ENCODE results near the gene KCNIP1.

The KCNIP1 gene

DNA sequence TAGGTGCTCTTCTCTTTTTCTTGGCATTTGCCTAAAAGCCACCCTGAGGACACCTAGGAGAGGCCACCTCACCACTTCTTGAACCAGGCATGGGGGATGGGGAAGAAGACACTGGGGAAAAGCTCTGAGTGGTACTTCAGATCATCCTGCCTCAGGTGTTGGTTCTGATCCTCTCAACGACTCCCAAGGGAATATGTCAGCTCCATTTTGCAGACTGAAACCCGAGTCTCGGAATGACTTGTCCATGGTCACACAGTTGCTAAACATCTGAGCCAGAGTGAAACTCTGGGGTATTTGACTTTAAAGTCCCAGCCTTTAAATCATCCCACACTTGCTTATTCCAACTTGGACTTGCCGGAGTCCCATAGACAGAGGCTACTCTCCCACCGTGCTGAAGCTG, 159.1 kb downstream of the KCNIP1 start:
- intact Hi-C loops (cut with DNase I), result no loop called here
- no peak for DNase-seq

DNA sequence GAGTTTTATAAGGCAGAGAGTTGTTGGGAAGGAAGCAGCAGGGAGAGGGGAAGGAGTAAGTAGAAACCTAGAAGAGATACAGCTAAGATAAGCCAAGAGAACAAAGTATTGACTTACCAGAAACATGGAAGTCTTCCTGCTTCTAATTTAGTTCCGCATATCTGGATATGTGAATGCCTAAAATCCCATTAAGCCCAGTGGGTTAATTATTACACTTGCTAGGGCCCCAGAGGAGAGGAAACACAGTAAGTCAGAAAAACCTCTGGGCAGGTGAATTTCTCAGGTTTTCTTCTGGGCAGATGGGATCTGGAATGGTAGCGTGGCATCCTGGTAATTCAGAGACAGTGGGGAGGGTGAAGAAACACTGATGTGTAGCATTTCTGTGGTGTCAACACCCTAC, 175.0 kb downstream of the KCNIP1 start:
- no peak for DNase-seq
- intact Hi-C loops (cut with DNase I), result no loop called here

DNA sequence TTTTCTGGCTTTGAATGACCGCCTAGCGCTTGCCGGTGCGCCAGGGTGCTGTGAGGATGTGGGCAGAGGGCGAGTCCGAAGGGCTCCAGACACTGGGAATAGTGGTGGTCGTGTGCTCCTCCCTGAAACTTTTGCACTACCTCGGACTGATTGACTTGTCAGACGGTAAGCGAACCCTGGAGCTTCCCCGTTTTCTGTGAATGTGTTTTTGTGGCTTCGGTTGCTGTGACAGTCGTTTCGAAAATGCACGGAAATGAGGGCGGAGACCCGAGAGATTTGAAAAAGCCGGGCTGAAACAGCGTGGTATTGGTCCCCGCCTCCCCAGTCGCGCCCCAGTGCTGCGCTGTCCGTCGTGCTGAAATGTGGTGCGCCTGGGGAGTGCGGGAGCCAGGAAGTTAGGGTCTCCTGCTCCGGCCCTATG, 177.2 kb downstream of the KCNIP1 start:
- DNase-seq, result no peak
- intact Hi-C loops (cut with DNase I), result no loop called here

DNA sequence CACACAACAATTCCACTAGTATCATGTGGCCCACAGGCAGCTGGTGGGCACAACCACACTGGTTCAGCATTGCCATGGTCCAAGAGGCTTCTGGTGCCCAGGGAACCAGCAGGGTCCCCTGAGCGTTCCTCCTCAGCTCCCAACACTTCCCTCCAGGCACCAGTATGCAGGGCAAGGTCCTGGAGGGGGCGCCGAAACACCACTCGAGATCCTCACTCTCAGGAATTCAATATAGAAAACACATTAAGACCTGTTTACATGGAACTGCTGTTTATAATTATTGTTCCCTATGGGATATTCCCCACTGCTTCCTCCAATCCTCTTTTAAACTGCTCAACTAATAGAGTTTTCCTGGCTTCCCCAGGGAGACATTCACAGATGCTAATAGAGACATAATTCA, 187.8 kb downstream of the KCNIP1 start:
- no peak for DNase-seq
- intact Hi-C loops (cut with DNase I), result no loop called here

DNA sequence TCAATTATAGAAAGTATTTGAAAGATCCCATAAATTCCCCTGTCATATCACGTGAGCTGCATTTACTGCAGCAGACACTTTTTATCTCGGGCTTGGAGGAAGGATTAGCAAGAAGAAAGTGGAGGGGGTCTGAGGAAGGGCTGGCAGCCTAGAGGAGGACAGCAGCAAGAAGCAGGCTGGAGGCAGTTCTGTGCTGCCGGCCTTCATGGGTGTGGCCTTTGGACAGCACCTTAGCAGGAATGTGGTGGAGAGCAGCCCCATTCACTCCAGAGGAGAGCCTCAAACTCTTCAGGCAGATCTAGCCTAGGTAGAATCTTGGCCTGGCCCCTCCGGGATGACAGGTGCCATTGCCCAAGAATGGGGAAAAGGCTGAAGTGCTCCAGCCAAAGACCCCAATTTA, 189.9 kb downstream of the KCNIP1 start:
- intact Hi-C loops (cut with DNase I), result no loop called here

DNA sequence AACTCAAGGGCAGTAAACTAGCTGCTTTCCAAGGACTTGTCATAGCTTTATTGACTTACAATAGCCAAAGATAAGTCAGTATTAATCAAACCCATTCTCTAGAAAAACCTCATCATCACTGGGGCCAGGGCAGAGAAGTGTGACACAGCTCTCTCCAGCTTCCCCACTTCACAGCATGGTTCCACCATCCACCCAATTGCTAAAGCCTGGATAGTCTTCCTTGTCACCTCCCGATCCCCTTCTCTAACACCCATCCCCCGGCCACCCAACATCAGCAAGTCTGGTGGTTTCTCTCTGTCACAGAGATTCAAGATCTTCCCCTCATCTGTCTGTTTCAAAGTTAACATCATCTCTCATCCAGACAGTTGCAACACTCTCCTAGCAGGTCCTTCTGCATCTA, 191.1 kb downstream of the KCNIP1 start:
- no peak for DNase-seq
- intact Hi-C loops (cut with DNase I), result no loop called here

More for the DNA sequence above, 189.9 kb downstream of the KCNIP1 start:
- DNase-seq, result peak in 1 of 10 donors; percentile 40

DNA sequence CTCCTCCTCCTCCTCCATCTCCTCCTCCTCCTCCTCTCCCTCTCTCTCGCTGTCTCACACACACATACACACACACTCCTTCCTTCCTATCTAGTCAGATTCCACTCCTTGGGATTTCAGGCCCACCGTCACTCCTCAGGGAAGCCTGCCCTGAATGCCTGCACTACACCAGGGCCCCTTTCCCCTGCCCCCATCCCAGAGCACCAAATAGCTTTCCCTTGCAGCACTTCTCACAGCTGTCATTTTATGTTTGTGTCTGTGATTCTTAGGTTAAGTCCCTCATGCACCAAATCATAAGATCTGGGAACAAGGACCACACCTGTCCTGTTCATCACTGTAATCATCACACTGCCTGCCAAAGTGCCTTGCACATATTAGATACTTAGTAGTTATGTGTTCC, 193.2 kb downstream of the KCNIP1 start:
- peak in 1 of 10 donors; percentile 57 for DNase-seq
- intact Hi-C loops (cut with DNase I), result no loop called here

DNA sequence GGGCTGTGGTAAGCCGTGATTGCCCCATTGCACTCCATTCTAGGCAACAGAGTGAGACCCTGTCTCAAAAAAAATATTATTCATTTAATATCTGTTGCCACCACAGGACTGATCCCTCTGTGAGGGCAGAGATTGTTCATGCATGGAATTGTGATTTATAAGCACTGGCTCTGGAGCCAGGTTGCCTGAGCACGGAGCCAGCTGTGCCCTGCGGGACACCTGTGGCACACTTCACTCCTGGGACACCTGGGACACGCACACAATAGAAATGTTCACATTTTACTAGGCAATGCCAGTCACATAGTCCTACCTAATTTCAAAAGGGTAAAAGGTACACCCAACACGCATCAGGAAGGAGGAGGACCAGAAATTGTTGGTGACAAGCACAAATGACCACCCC, 196.7 kb downstream of the KCNIP1 start:
- DNase-seq, result no peak
- intact Hi-C loops (cut with DNase I), result no loop called here

DNA sequence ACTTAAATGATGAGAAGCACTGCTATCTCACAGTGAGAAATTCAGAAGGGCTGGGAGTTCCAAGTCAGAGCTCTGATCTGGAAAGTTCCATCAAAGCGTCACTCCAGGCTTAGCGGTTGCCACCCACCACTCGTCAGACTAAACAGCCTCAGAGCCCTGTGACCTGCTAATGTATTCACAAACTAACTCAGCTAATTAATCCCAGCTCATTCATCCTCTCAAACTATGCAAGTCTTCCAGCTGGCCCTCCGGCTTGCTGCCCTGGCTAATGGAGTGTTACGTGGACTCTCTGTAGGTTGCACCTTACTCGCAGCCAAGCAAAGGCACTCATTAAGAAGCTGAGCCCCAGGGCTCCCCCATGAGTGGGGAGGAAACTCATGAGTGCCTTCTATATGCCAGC, 197.5 kb downstream of the KCNIP1 start:
- intact Hi-C loops (cut with DNase I), result no loop called here
- no peak for DNase-seq

DNA sequence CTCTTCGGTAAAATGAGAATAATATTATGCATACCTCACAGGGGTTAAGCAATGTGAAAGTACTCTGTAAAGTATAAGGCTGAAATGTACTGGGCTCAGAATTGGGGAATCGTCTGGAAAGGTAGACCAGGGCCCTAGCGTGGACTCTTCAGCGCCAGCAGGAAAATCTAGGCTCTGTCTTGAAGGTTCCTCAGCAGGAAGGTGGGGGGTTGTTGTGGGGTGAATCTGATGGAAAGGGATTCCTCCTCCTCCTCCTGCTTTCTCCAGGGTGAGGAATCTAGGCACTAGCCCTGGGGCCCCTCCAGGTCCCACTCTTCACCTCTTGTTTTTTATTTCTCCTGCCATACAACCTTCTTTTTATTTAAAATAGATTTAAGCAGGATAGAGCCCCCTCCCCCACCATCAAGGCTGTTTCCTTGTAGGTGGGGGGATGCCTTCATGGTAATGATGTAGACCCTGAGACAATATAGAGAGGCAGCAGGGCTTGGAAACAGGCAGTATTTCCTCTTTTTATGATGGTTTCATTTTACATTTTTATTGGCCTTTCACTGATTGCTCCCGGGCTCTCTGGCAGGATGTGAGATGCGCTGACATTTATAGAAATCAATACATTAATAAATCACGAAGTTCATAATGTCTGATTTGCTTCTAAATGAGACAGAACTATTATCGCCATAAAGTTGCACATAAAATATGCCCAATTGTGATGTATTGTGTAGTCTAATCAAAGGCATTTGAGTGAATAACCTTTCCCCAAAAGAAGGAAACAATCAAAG, 200.8 kb downstream of the KCNIP1 start:
- DNase-seq, result no peak
- intact Hi-C loops (cut with DNase I), result no loop called here

DNA sequence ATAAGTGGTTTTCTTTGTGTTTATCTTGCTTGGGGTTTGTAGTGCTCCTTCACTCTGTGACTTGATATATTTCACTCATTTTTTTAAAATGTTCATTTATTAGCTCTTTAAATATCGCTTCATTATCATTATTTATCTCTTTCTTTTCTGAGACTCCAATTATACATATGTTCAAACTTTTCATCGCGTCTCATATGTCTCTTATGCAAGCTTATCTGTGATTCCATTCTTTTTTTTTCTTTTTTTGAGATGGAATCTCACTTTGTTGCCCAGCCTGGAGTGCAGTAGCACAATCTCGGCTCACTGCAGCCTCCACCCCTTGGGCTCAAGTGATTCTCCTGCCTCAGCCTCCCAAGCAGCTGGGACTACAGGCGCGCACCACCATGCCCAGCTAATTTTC, 205.8 kb downstream of the KCNIP1 start:
- DNase-seq, result no peak
- intact Hi-C loops (cut with DNase I), result no loop called here

DNA sequence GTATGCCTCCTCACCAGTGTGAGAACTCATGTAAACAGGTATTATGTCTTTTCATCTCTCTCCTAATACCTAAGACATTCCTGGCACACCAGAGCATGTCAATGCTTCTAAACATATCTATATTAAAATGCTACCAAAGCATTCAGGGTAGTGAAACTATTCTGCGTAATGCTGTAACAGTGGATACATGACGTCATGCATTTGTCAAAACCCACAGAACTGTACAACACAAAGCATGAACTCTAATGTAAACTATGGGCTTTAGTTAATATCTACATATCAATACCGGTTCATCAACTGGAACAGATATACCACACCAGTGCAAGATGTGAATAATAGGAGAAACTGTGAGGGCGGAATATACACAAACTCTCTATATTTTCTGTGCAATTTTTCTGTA, 207.5 kb downstream of the KCNIP1 start:
- no peak for DNase-seq
- intact Hi-C loops (cut with DNase I), result no loop called here

DNA sequence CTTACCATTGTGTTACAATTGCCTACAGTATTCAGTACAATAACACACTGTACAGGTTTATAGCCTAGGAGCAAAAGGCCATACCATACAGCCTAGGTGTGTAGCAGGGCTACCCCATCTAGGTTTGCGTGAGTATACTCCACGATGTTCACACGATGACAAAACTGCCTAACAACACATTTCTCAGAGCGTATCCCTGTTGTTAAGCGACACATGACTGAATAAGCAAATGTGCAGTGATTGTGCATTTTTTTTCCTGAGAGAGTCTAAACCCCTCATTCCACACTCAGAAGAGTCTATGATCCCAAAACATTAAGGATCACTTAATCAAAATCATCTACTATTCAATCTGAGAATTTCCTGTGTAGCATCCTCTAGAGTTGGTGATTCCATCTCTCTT, 211.3 kb downstream of the KCNIP1 start:
- DNase-seq, result no peak
- intact Hi-C loops (cut with DNase I), result no loop called here

DNA sequence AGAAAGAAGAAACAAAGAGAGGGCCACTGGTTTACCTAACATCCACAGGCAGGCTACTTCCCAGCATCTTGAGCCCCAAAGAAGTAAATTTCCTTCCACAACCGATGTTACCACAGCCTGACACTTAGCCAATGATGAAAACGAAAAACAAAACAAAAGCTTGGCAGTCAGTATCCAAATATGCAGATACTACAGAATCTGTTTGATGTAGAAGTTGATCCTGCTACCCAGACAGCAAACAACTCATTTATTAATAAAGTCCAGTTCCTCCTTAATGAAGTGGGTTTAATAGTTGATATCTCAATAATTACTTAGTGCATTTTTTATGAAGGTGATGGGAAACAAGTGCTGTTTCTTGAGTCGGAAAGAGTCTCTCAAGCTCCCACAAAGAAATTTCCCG, 212.6 kb downstream of the KCNIP1 start:
- intact Hi-C loops (cut with DNase I), result no loop called here
- DNase-seq, result no peak

DNA sequence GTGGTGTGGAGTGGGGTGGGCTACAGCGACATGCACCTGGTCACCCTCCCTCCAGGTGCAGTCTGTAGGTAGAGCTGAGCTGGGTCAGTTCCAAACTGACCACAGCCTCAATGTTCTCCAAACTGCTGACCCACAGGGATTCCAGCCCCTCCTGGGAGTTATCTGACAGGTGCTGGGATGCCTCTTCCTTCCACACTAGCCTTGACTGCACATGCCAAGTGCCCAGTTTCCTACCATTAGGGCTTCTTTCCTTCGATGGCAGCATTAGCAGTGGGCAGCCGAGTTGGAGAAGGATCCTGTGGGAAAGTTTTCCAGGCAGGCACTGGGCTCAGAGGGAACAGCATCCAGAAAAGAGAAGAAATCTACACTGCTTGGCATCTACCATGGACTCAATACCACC, 215.7 kb downstream of the KCNIP1 start:
- intact Hi-C loops (cut with DNase I), result no loop called here
- DNase-seq, result no peak

DNA sequence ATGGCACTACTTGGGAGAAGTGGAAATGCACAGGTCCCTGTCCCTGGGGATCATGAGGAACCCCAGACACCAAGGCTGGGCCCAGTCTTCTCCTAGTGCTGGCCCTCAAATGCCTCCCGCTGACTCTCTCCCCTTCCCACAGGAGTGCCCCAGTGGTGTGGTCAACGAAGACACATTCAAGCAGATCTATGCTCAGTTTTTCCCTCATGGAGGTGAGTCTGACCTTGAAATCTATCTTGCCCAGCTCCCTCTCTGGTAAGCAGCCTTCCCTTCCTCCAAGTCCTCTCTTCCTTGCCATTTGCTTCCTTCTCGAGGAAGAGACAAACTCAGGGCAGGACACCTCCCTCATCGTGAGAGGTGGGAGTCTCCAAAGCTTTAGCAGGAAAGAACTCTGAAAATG, 216.4 kb downstream of the KCNIP1 start:
- intact Hi-C loops (cut with DNase I), result no loop called here
- DNase-seq, result no peak

DNA sequence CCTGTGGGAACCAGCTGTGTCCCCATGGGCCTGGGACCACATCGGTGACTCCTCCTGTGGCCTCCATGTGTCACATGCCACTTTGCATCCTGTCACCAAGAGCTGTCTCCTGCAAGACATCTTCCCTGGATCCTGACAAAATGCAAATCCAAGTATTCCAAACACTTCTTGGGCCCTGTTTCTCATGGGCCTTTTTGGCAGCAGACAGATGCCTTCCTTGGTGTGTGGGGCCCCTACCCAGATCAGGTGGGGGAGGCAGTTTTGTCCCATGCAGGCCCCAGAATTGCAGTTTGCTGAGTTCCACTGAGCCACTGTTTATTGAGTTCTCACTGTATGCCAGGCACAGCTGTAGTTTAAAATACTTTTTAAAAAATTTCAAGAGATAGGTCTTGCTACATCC, 217.2 kb downstream of the KCNIP1 start:
- intact Hi-C loops (cut with DNase I), result no loop called here
- no peak for DNase-seq

DNA sequence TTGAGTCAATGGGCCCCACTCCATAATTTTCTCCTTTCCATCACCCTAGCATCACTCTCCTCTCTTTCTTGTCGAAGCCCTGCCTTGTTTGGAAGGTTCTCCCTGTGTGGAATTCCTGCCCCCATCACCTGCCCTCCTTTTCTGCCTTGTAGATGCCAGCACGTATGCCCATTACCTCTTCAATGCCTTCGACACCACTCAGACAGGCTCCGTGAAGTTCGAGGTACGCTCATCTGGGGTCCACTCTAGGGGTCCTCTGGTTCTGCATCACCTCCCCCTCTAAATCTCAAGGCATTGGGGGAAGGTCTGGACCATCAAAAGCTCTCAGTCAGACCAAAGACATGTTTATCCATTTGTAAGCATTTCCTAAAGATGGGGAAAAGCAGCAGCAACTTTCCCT, 217.9 kb downstream of the KCNIP1 start:
- no peak for DNase-seq
- intact Hi-C loops (cut with DNase I), result no loop called here

DNA sequence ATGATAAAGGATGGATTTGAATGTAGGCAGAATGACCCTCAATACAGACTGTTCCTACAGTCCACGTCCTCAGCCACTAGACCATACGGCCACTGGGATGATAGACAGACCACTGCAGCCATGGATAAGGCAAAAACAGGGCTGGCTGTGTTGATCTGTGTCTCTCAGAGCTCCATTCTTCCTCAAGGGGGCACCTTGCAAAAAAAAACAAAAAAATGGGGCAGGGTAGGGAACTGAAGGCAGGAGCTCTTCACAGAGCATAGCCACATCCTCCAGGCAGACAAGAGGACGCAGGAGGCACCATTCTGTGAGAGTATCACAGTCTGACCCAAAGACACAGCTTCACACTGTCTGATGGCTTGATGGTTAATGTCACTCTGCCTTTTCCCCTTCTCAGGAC, 218.5 kb downstream of the KCNIP1 start:
- intact Hi-C loops (cut with DNase I), result no loop called here
- no peak for DNase-seq

DNA sequence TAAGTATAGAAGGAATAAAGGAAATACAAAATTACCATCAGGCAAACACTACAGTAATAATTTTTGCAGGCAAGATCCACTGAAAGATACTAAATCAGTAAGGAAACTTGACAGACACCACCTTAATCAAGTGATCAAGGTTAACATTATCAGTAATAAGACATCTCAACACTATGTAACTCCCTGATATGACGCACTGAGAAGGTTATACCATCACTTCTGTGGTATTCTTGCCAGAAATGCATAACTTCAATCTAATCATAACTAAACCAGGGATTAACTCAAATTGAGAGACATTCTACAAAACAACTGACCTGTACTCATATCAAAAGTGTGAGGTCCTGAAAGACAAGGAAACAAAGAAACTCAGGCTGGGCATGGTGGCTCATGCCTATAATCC, 227.2 kb downstream of the KCNIP1 start:
- no peak for DNase-seq
- intact Hi-C loops (cut with DNase I), result no loop called here

DNA sequence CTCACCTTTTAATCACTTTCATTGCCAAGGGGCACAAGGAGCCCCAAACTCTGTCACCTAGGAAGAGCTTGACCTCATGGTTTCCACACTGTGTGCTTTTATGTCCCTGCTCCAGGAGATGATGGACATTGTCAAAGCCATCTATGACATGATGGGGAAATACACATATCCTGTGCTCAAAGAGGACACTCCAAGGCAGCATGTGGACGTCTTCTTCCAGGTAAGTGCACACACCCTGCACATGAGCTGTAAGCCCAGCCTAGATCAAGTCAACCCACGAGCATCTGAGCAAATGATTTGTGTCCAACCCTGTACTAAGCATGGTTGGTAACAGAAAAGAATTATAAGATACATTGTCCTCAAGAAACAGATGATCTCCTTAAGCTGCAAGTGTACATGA, 228.9 kb downstream of the KCNIP1 start:
- DNase-seq, result no peak
- intact Hi-C loops (cut with DNase I), result no loop called here

DNA sequence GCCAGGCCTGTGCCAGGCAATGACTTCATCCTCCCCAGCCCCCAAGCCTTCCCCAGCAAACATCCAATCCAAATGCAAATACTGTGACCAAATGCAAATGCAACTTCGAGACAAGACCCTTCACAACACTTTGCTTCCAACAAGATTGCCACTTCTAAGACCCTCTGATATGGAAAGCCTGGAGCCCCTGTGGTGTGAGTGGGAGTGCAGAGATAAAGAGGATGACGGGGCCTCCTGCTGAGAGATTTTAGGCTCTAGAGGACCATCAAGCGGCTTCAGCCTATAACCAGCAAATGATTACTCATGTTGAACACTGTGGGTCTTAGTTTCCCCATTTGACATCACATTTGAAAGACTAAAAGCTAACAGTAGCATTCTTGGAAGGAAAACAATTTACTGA, 233.1 kb downstream of the KCNIP1 start:
- no peak for DNase-seq
- intact Hi-C loops (cut with DNase I), result no loop called here

DNA sequence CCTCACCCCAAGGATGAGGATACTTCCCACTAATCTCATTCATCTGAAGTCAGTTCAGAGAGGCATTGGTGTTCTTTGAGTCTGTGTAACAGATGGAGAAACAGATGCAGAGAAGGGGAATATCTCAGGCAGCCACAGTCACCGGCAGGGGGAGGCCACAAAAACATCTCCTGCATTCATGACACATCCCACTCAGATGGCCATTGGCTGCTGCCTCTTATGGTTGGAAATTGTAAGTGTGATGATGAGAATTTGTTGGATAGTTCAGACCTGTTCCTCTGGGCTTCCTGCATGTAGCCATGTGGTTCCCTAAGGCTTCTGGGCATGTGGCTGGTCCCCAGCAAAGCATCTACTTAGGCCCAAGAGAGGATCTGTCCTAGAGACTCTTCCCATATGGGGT, 233.8 kb downstream of the KCNIP1 start:
- intact Hi-C loops (cut with DNase I), result no loop called here
- peak in 3 of 10 donors; percentile 29 to 77 (median 69) for DNase-seq
